ENCODE results near the gene ADGRL3.
"Not testable (repeated sequence)": the region's sequence is repeated elsewhere in the genome, so short reads cannot be mapped to it uniquely, and the experiment has no call there.

Gene ADGRL3

GRCh38 chr4:61638591-61638990 is 438.5 kb downstream of the ADGRL3 start:
- DNase-seq (ENCODE audit: low read depth in 3 of 3) = no peak

- DNase-seq (ENCODE audit: low read depth in 3 of 3) = not testable (repeated sequence)
Measured at GRCh38 chr4:61646746-61647350, 446.7 kb downstream of the ADGRL3 start.

- DNase-seq (ENCODE audit: low read depth in 3 of 3) = no peak
Measured at GRCh38 chr4:61648264-61648663, 448.1 kb downstream of the ADGRL3 start.

GRCh38 chr4:61657016-61657415 is 456.9 kb downstream of the ADGRL3 start:
- DNase-seq (ENCODE audit: low read depth in 3 of 3) = no peak

- no peak for DNase-seq (ENCODE audit: low read depth in 3 of 3)
Measured at GRCh38 chr4:61661960-61662359, 461.8 kb downstream of the ADGRL3 start.

- no peak for DNase-seq (ENCODE audit: low read depth in 3 of 3)
Measured at GRCh38 chr4:61662362-61662761, 462.2 kb downstream of the ADGRL3 start.

GRCh38 chr4:61663310-61663709 is 463.2 kb downstream of the ADGRL3 start:
- DNase-seq (ENCODE audit: low read depth in 3 of 3) = no peak

GRCh38 chr4:61665649-61666048 is 465.5 kb downstream of the ADGRL3 start:
- no peak for DNase-seq (ENCODE audit: low read depth in 3 of 3)

- DNase-seq (ENCODE audit: low read depth in 3 of 3) = no peak
Measured at GRCh38 chr4:61666244-61666643, 466.1 kb downstream of the ADGRL3 start.

- DNase-seq (ENCODE audit: low read depth in 3 of 3) = no peak
Measured at GRCh38 chr4:61671599-61671998, 471.5 kb downstream of the ADGRL3 start.

GRCh38 chr4:61675464-61675863 is 475.3 kb downstream of the ADGRL3 start:
- no peak for DNase-seq (ENCODE audit: low read depth in 3 of 3)

GRCh38 chr4:61678297-61678696 is 478.2 kb downstream of the ADGRL3 start:
- no peak for DNase-seq (ENCODE audit: low read depth in 3 of 3)

- no peak for DNase-seq (ENCODE audit: low read depth in 3 of 3)
Measured at GRCh38 chr4:61693520-61693919, 493.4 kb downstream of the ADGRL3 start.

GRCh38 chr4:61714387-61714911 is 514.3 kb downstream of the ADGRL3 start:
- DNase-seq (ENCODE audit: low read depth in 3 of 3) = no peak

- no peak for DNase-seq (ENCODE audit: low read depth in 3 of 3)
Measured at GRCh38 chr4:61716426-61716825, 516.3 kb downstream of the ADGRL3 start.

- DNase-seq (ENCODE audit: low read depth in 3 of 3) = no peak
Measured at GRCh38 chr4:61723492-61723891, 523.4 kb downstream of the ADGRL3 start.

- no peak for DNase-seq (ENCODE audit: low read depth in 3 of 3)
Measured at GRCh38 chr4:61727286-61727685, 527.2 kb downstream of the ADGRL3 start.

- no peak for DNase-seq (ENCODE audit: low read depth in 3 of 3)
Measured at GRCh38 chr4:61734409-61734808, 534.3 kb downstream of the ADGRL3 start.

GRCh38 chr4:61739887-61740286 is 539.8 kb downstream of the ADGRL3 start:
- no peak for DNase-seq (ENCODE audit: low read depth in 3 of 3)

GRCh38 chr4:61740886-61741285 is 540.8 kb downstream of the ADGRL3 start:
- no peak for DNase-seq (ENCODE audit: low read depth in 3 of 3)

- DNase-seq (ENCODE audit: low read depth in 3 of 3) = no peak
Measured at GRCh38 chr4:61741327-61742096, 541.4 kb downstream of the ADGRL3 start.

- no peak for DNase-seq (ENCODE audit: low read depth in 3 of 3)
Measured at GRCh38 chr4:61750810-61751209, 550.7 kb downstream of the ADGRL3 start.

- DNase-seq (ENCODE audit: low read depth in 3 of 3) = no peak
Measured at GRCh38 chr4:61752617-61753016, 552.5 kb downstream of the ADGRL3 start.

Data from stimulated activated CD4-positive, alpha-beta T cell treated with anti-CD3 and anti-CD28 coated beads, TNF-alpha, amount 100 ng/mL, for 4 hours (primary cell).